GM12865 (cell line): ENCODE measurements around the gene QPRT.
A peak's percentile ranks its signal among the peaks of the same experiment; 100 is the strongest.
"Not testable (repeated sequence)": the region's sequence is repeated elsewhere in the genome, so short reads cannot be mapped to it uniquely, and the experiment has no call there.

Source experiments
- DNase-seq: peaks from one replicate; pipeline ENCODE4 v3.0.0; 2010; ENCODE audit warnings: low read depth
- H3K4me3 ChIP-seq: 2 replicates; pipeline ENCODE4 v1.5.1; 2011; ENCODE audit warnings: mild to moderate bottlenecking, low read depth, low read length, control low read depth
- TF ChIP-seq, protein P1 (sequence below): IDR thresholded peaks from 2 replicates; pipeline ENCODE4 v1.5.1; 2011; ENCODE audit warnings: low read length, control low read depth, low read depth, inconsistent platforms; ENCODE audit not compliant: insufficient read depth; ENCODE audit errors: missing control alignments

Gene QPRT

DNA sequence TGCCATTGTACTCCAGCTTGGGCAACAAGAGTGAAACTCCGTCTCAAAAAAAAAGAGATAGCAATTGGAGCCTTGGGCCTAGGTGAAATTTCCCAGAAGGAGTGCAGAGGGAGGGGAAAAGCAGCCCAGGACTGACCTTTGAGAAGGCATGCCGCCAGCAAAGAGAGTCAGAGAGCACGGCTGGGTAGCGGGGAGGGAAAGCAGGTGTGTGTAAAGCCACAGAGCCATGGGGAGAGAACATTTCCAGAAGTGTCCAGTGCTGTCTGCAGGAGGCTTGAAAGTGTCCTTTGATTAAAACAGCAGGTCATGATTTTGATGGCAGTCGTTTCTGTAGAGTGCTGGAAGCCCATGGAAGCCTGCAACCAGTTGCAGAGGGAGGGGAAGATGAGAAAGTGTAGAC is 58.7 kb downstream of the QPRT start:
- DNase-seq, result no peak
- no peak overlapping the region for H3K4me3 ChIP-seq
- TF ChIP-seq, protein P1, sequence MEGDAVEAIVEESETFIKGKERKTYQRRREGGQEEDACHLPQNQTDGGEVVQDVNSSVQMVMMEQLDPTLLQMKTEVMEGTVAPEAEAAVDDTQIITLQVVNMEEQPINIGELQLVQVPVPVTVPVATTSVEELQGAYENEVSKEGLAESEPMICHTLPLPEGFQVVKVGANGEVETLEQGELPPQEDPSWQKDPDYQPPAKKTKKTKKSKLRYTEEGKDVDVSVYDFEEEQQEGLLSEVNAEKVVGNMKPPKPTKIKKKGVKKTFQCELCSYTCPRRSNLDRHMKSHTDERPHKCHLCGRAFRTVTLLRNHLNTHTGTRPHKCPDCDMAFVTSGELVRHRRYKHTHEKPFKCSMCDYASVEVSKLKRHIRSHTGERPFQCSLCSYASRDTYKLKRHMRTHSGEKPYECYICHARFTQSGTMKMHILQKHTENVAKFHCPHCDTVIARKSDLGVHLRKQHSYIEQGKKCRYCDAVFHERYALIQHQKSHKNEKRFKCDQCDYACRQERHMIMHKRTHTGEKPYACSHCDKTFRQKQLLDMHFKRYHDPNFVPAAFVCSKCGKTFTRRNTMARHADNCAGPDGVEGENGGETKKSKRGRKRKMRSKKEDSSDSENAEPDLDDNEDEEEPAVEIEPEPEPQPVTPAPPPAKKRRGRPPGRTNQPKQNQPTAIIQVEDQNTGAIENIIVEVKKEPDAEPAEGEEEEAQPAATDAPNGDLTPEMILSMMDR, result no peak

DNA sequence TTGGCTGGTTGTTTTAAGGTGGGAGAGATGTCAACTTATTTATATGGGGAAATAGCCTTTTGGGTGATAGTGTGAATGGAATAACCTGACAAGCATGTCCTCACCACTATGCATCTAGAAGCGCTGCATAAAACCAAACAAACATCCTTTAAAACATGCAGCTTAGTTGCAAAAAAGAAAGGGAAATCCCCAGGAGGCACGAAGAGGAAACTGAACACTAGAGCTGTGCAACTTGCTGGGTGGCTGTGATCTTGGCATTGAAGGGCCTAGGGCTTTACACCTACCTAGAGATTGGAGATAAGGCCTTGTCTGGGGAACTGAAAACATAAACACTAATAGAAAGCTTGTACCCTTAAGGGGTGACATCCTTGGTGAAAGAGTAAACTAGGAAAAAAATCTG is 59.5 kb downstream of the QPRT start:
- DNase-seq, result peak; percentile 82
- H3K4me3 ChIP-seq, result no peak overlapping the region
- TF ChIP-seq, protein P1, result no peak

DNA sequence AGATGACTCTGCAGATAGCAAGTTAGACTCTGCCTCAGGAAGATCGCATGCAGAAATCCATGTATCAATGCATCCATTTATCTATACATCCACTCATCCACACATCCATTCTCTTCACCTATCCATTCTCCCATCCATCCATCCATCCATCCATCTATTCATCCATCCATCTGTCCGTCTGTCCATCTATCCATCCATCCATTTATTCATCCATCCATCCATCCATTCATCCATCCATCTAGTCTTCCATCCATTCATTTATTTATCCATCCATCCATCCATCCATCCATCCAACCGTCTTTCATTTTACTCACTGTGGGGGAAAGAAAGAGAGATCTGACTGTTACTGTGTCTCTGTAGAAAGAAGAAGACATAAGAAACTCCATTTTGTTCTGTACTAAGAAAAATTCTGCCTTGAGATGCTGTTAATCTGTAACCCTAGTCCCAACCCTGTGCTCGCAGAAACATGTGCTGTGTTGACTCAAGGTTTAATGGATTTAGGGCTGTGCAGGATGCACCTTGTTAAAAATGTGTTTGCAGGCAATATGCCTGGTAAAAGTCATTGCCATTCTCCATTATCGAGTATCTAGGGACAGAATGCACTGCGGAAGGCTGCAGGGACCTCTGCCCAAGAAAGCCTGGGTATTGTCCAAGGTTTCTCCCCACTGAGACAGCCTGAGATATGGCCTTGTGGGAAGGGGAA is 61.1 kb downstream of the QPRT start:
- not testable (repeated sequence) for H3K4me3 ChIP-seq, DNase-seq

DNA sequence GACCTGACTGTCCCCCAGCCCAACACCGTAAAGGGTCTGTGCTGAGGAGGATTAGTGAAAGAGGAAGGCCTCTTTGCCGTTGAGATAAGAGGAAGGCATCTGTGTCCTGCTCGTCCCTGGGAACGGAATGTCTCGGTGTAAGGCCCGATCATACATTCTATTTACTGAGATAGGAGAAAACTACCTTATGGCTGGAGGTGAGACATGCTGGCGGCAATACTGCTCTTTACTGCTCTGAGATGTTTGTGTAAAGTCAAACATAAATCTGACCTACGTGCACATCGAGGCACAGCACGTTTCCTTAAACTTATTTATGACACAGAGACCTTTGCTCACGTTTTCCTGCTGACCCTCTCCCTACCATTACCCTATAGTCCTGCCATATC is 61.6 kb downstream of the QPRT start:
- DNase-seq, result not testable (repeated sequence)

DNA sequence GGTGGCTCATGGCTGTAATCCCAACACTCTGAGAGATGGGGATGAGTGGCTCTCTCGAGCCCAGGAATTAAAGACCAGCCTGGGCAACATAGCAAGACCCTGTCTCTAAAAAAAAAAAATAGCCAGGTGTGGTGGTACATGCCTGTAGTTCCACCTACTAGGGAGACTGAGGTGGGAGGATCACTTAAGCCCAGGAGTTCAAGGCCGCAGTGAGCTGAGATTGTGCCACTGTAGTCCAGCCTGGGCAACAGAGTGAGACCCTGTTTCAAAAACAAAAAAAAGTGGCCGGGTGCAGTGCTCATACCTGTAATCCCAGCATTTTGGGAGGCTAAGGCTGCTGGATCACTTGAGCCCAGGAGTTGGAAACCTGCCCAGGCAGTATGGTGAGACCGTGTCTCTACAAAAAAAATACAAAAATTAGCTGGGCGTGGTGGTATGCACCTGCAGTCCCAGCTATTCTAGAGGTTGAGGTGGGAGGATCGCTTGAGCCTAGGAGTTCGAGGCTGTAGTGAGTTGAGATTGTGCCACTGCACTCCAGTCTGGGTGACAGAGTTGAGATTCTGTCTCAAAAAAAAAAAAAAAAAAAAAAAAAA is 63.8 kb downstream of the QPRT start:
- DNase-seq, result no peak
- H3K4me3 ChIP-seq, result no peak overlapping the region
- TF ChIP-seq, protein P1, result no peak

More for the DNA sequence above, 61.6 kb downstream of the QPRT start:
- H3K4me3 ChIP-seq, result not testable (repeated sequence)

DNA sequence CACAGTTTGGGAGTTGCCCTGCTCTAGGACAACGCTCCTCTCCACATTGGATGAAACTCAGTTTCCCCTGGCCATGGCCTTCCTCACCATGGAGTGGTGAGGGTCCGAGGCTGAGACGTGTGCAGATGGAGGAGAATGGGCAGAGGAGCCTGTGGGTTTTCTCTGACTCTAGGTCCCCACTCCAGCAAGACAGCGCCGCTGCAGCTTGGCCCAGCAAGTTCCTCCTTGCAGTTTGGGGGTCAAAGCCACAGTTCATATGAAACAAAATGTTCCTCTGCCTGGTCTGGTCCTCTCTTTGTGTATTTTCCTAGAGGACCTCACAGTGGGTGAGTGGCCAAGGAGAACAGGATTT is 64.5 kb downstream of the QPRT start:
- H3K4me3 ChIP-seq, result no peak overlapping the region
- no peak for DNase-seq
- TF ChIP-seq, protein P1, result no peak

DNA sequence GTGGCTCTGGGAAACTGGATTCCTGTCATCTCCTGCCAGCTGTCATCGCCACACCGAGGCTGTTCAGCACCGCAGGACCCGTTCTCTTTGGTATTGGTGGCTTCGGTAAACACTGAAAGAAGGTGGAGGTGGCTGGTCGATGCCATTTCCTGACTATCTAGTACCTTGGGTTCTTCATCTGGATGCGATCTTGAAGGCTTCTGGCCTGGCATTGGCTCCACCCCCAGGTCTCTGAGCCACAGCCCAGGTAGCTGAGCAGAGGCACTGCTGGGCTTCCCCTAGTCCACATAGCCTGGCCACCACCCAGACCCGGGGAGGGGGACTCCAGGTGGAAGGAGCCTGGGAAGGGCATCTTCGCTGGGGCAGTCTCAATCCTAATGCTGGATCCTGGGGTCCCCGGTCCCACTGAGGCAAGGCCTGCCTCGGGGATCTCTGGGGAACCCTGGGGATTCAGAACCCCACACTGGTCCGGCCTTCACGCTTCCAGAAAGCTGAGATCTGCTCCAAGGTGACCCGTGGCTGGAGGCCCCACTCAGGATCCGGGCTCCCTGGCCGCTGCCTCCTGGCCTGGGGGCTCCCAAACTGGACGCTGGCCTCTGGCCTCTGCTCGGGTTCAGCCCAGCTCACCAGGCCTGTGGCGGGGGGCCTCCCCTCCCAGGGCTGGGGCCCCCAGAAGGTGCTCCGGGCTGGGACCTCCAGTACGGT is 65.0 kb downstream of the QPRT start:
- DNase-seq, result no peak
- TF ChIP-seq, protein P1, result no peak
- H3K4me3 ChIP-seq, result no peak overlapping the region
